ENCODE data around the gene GJA8. TPM values are rescaled to one million over a fixed set of nuclear protein-coding genes. Genes with fewer than 3 reads are reported as not detected.
"Not testable (repeated sequence)": the region's sequence is repeated elsewhere in the genome, so short reads cannot be mapped to it uniquely, and the experiment has no call there.

Gene GJA8
- polyA plus RNA-seq (2013, experiment 1 of 2; ENCODE audit: insufficient read length): not detected
- not detected for polyA plus RNA-seq (2013, experiment 2 of 2; ENCODE audit: insufficient read length)

GRCh38 chr1:147902253-147902845 is at the start of gene GJA8:
Gene GJA8, plus strand, starts transcription at chr1:147902795. Its CDS starts 5,161 bp downstream, at chr1:147907956.
- no peak for DNase-seq

GRCh38 chr1:147853391-147853790 is 49.2 kb upstream of the GJA8 start:
- DNase-seq: no peak

GRCh38 chr1:147854989-147855388 is 47.6 kb upstream of the GJA8 start:
- DNase-seq: not testable (repeated sequence)

GRCh38 chr1:147855996-147856395 is 46.6 kb upstream of the GJA8 start:
- not testable (repeated sequence) for DNase-seq

- not testable (repeated sequence) for DNase-seq
These were observed 35.4 kb upstream of the GJA8 start for GRCh38 chr1:147867204-147867603.

- DNase-seq: no peak
These were observed 24.6 kb upstream of the GJA8 start for GRCh38 chr1:147878022-147878421.

GRCh38 chr1:147879911-147880310 is 22.7 kb upstream of the GJA8 start:
- DNase-seq: no peak

- DNase-seq: no peak
These were observed 20.1 kb upstream of the GJA8 start for GRCh38 chr1:147882535-147882934.

- DNase-seq: peak; percentile 29
These were observed 12.3 kb upstream of the GJA8 start for GRCh38 chr1:147890177-147890790.

- no peak for DNase-seq
These were observed 11.5 kb upstream of the GJA8 start for GRCh38 chr1:147891088-147891487.

GRCh38 chr1:147892216-147892615 is 10.4 kb upstream of the GJA8 start:
- peak; percentile 8 for DNase-seq

GRCh38 chr1:147892731-147893214 is 9.8 kb upstream of the GJA8 start:
- peak; percentile 60 for DNase-seq

- DNase-seq: no peak
These were observed 7.5 kb upstream of the GJA8 start for GRCh38 chr1:147895123-147895522.

GRCh38 chr1:147897029-147897752 is 5.4 kb upstream of the GJA8 start:
- DNase-seq: no peak

- no peak for DNase-seq
These were observed 4.8 kb upstream of the GJA8 start for GRCh38 chr1:147897789-147898188.

GRCh38 chr1:147904726-147905125 is 2.1 kb downstream of the GJA8 start:
- DNase-seq: no peak

GRCh38 chr1:147907786-147908509 is 5.4 kb downstream of the GJA8 start:
- no peak for DNase-seq

- no peak for DNase-seq
These were observed 10.0 kb downstream of the GJA8 start for GRCh38 chr1:147912553-147912952.

- no peak for DNase-seq
These were observed 10.9 kb downstream of the GJA8 start for GRCh38 chr1:147913362-147913942.

GRCh38 chr1:147919896-147920295 is 17.3 kb downstream of the GJA8 start:
- no peak for DNase-seq

- no peak for DNase-seq
These were observed 22.2 kb downstream of the GJA8 start for GRCh38 chr1:147924813-147925212.

- not testable (repeated sequence) for DNase-seq
These were observed 24.6 kb downstream of the GJA8 start for GRCh38 chr1:147927215-147927614.

Measured in fibroblast of skin of scalp (primary cell).